Osteocyte (in vitro differentiated cells): ENCODE results near the gene CACNA2D3. TPM values are rescaled to one million over a fixed set of nuclear protein-coding genes. Genes with fewer than 3 reads are reported as not detected.

ENCODE experiments used
- DNase-seq: peaks from one replicate; pipeline ENCODE4 v3.0.0; 2021; ENCODE audit warnings: mixed read lengths; ENCODE audit not compliant: unreplicated experiment; ENCODE audit errors: extremely low spot score
- H3K27ac Mint-ChIP-seq: one replicate; pipeline ENCODE4 v1.8.0; 2021; ENCODE audit warnings: mild to moderate bottlenecking, mixed read lengths; ENCODE audit not compliant: unreplicated experiment
- H3K27me3 Mint-ChIP-seq: one replicate; pipeline ENCODE4 v1.8.0; 2021; ENCODE audit warnings: mixed read lengths; ENCODE audit not compliant: unreplicated experiment
- H3K36me3 Mint-ChIP-seq: one replicate; pipeline ENCODE4 v1.8.0; 2021; ENCODE audit warnings: mixed read lengths; ENCODE audit not compliant: unreplicated experiment
- H3K4me1 Mint-ChIP-seq: one replicate; pipeline ENCODE4 v1.8.0; 2021; ENCODE audit warnings: mixed read lengths; ENCODE audit not compliant: unreplicated experiment
- H3K4me3 Mint-ChIP-seq: one replicate; pipeline ENCODE4 v1.8.0; 2021; ENCODE audit warnings: mild to moderate bottlenecking, moderate library complexity, mixed read lengths; ENCODE audit not compliant: unreplicated experiment
- H3K9me3 Mint-ChIP-seq: one replicate; pipeline ENCODE4 v1.8.0; 2021; ENCODE audit warnings: mixed read lengths; ENCODE audit not compliant: unreplicated experiment
- total RNA-seq: library from RNA; stranded (reverse); gene quantifications from 2 replicates; pipeline ENCODE4 v1.2.1, GENCODE V29; 2021
- TF ChIP-seq, protein P1 (sequence below): fragments of 200-600 bp; sonication (generic); IDR thresholded peaks from 2 replicates; pipeline ENCODE4 v1.5.0; 2021; ENCODE audit warnings: antibody characterized with exemption, mild to moderate bottlenecking, moderate library complexity

Gene CACNA2D3
- total RNA-seq, 1 donor from 2014 or later, result 0.46 TPM

DNA sequence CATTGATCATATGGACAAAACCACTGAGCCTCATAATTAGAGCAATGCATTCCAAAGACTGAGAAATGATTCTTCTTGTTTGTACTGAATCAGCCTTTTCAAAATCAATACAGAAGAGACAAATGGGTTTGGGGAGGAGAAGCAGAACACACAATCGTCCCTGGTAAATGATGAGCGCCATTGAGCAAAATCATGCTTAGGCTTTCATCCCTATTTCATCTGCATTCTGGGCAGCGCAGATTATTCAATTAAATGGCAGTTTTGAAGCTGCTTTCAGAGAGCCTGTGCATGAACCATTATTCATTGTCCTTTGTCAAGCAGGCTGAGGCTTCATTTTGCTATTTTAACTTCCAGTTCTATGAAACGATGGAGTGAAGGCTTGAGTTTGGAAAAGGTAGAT is 371.9 kb downstream of the CACNA2D3 start:
- Mint-ChIP-seq H3K27ac (no peak overlapping the region), H3K27me3 (no peaks in the 10 kb centered on the region)

DNA sequence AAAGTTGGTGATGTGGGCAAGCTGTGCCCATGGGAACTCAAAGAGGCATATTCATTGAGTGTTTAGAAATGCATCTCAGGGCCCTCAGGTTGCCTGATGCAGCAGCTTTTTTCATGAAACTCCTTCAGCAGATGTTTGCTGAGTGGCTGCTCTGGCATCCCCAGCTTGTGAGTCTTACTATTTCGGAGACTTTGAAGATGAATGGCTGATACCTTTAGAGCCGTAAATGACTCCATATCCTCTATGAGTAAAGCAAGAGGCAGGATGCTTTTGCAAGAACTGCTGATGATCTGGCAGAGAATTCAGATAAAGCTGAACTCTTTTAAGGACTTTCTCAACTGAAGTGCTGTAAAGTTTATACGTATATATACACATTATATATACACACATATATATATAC is 384.3 kb downstream of the CACNA2D3 start:
- Mint-ChIP-seq H3K9me3 (peaks cover 16% of the 10 kb centered on the region), H3K4me3 (no peak overlapping the region), H3K27me3 (no peaks in the 10 kb centered on the region), H3K4me1 (no peaks in the 10 kb centered on the region), H3K27ac (no peak overlapping the region), H3K36me3 (no peaks in the 10 kb centered on the region)
- no peak for DNase-seq
- TF ChIP-seq, protein P1, sequence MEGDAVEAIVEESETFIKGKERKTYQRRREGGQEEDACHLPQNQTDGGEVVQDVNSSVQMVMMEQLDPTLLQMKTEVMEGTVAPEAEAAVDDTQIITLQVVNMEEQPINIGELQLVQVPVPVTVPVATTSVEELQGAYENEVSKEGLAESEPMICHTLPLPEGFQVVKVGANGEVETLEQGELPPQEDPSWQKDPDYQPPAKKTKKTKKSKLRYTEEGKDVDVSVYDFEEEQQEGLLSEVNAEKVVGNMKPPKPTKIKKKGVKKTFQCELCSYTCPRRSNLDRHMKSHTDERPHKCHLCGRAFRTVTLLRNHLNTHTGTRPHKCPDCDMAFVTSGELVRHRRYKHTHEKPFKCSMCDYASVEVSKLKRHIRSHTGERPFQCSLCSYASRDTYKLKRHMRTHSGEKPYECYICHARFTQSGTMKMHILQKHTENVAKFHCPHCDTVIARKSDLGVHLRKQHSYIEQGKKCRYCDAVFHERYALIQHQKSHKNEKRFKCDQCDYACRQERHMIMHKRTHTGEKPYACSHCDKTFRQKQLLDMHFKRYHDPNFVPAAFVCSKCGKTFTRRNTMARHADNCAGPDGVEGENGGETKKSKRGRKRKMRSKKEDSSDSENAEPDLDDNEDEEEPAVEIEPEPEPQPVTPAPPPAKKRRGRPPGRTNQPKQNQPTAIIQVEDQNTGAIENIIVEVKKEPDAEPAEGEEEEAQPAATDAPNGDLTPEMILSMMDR, result no peak

More for the DNA sequence above, 371.9 kb downstream of the CACNA2D3 start:
- no peak overlapping the region for H3K4me3 Mint-ChIP-seq
- H3K9me3 Mint-ChIP-seq, result peaks cover 42% of the 10 kb centered on the region
- TF ChIP-seq, protein P1, result no peak
- no peak for DNase-seq
- H3K4me1 Mint-ChIP-seq, result no peaks in the 10 kb centered on the region
- no peaks in the 10 kb centered on the region for H3K36me3 Mint-ChIP-seq

DNA sequence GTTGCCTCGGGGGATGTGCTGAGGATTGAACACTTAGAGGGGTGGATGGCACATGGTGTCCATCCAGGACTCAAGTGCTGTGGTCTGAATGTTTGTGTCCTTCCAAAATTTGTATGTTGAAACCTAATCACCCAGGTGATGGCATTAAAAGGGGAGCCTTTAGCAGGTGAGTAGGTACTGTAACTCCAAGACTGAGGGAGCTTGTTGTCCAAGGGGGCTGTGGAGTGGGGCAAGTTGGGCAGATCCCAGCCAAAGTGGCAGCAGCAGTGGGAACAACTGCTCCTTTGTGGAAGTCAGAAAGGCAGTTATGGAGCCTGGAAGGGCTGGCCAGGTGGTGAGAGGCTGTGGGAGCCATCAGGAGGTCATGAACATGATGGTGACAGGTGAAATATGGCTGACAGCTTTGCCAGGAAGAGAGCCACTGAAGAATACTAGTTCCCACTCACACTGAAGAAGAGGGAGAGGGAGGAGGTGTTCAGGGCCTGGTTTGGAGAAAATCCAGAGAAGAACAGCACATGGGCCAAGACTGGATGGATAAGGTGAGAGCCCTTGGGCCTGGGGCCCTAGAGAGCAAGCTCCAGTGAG is 385.6 kb downstream of the CACNA2D3 start:
- H3K36me3 Mint-ChIP-seq, result no peaks in the 10 kb centered on the region
- H3K27me3 Mint-ChIP-seq, result no peaks in the 10 kb centered on the region
- H3K4me3 Mint-ChIP-seq, result no peak overlapping the region
- no peaks in the 10 kb centered on the region for H3K4me1 Mint-ChIP-seq
- H3K9me3 Mint-ChIP-seq, result peaks cover 18% of the 10 kb centered on the region
- TF ChIP-seq, protein P1, result no peak
- no peak for DNase-seq
- H3K27ac Mint-ChIP-seq, result no peak overlapping the region

DNA sequence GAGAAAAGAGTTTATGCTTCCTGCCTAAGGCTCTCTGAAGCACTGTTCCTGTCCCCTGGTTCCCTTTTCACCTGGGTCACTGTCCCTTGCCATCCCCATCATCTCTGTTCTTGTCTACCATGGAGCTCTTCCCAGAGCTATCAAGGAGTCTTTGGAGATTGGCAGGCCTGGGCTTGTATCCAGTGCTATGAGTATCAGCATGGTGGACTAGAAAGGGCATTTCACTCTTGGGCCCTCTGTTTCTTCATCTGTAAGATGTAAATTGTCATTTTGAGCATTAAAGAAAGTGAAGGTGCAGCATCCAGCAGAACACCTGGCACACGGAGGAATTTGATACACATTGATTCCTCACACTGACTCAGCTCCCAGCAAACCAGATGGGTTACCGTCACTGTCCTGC is 388.2 kb downstream of the CACNA2D3 start:
- Mint-ChIP-seq H3K9me3 (peaks cover 19% of the 10 kb centered on the region), H3K4me3 (no peak overlapping the region), H3K27me3 (no peaks in the 10 kb centered on the region), H3K27ac (no peak overlapping the region), H3K36me3 (no peaks in the 10 kb centered on the region), H3K4me1 (no peaks in the 10 kb centered on the region)
- peak; percentile 23 for DNase-seq
- TF ChIP-seq, protein P1, result no peak

DNA sequence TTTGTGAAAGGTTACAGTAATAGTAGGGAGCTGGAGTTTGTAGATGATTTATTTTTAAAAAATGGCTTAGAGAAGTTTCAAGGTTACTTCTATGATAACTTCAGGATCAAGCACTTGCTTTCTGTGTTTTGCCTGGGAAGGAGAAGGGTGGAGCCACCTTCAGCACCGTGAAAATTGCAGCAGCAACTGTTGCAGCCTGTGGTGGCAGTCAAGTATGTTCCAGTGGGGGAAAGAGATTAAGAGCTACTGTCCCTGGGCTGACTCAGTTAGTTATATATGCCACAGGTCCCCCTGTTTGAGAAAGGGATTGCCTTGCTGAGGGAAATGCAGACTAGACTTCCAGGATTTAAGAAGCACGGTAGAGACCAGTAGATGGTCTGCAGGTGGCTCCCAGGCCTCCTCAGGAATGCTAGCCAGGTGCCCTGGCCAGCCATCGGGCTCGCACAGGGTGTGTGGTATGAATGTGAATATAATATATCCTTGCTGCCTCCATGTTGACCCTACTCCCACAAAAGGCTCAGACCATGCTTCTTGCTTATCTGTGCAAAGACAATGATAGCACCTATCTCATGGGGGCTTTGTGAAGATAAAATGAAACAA is 389.5 kb downstream of the CACNA2D3 start:
- H3K27me3 Mint-ChIP-seq, result no peaks in the 10 kb centered on the region
- no peaks in the 10 kb centered on the region for H3K36me3 Mint-ChIP-seq
- no peak overlapping the region for H3K4me3 Mint-ChIP-seq
- peak; percentile 62 for DNase-seq
- H3K27ac Mint-ChIP-seq, result no peak overlapping the region
- peaks cover 19% of the 10 kb centered on the region for H3K9me3 Mint-ChIP-seq
- no peaks in the 10 kb centered on the region for H3K4me1 Mint-ChIP-seq
- TF ChIP-seq, protein P1, result no peak
